ENCODE data around the gene FAM210B.
"Not testable (repeated sequence)": the region's sequence is repeated elsewhere in the genome, so short reads cannot be mapped to it uniquely, and the experiment has no call there.

The FAM210B gene

DNA sequence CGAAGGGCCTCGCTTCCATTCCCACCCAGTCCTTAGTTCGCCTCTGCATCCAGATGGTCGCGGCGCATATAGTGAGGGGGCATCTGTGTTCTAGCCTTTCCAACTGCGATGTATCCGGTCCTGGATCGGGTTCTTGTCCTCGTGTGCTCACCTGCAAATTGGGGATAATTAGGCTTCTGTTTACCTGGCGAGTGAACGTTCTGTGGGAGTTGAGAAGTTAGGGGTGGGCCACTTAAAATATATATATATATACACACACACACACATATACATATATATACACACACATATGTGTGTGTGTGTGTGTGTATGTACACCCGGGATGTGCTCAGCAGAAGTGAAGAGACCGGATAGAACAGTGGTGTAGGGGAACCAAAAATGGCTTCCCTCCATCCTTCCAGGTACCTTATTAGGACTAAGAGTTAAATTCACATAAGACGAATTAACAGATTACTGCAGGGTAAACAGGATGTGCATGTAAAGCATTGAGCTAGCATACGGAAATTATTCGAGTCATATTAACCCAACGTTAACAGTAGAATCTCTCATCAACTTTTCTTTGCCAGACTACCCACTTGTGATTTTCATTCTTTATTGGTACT, 34.2 kb downstream of the FAM210B start:
- no peak for DNase-seq (ENCODE audit: low spot score)

DNA sequence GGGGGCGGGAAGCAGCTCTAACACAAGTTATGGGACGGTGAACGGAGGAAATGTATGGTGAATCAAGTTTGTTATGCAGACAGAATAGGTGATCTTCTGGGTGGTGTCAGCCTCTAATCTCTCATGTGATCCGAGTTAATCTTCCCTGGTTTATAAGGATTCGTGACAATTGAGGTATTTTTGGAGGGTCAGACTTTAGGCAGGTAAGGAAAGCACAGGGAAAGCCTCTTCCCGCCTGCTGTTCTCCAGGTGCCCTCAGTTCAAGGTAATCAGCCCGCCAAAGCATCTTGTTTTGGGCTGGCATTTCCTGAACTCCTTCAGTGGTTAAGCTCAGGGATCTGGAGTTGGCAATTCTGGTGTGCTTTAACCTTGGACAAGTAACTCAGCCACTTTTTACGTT, 34.9 kb downstream of the FAM210B start:
- DNase-seq (ENCODE audit: low spot score) = no peak

- no peak for DNase-seq (ENCODE audit: low spot score)
Measured at GRCh38 chr20:56395166-56395565, 36.4 kb downstream of the FAM210B start.

DNA sequence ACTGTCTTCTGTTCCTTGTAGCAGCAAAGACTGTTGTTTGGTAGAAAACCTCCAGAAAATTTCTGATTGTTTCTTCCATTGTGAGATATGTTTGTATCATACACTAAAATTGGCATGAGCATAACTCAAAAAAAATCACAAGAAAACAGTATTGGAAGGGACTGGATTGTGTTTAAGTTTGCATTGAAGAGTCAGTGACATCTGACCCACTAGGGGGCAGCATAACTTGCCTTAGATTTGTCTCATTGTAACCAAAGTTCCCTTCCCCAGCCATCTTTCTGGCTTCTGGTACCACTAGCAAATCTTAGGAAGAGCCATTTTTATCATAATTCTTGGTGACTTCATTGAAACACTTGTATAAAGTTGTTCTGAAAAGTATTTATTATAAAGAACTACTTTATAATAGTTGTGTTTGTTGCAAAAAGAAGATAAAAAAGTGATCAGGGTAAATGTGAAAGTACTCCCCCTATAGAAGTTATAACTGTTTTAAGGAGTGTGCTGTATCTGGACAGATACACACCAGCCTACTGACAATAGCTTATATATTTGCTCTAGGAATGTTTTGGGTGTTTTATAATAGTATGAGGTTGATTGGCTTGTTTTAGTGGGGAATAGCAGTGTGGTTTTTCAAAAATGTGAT, 41.3 kb downstream of the FAM210B start:
- peak; percentile 42 for DNase-seq (ENCODE audit: low spot score)

DNA sequence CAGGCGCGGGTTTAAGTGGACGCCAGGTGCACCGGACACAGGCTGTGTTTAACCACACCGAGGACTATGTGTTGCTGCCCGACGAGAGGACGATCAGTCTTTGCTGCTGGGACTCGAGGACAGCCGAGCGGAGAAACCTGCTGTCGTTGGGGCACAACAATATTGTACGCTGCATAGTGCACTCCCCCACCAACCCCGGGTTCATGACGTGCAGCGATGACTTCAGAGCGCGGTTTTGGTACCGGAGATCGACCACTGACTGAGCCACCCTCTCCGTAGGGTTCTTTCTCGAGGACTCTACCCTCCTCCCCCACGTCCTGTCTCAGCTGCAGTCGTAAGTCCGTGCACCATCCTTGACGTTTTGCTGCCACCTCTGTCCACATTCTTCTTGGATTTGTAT, 44.7 kb downstream of the FAM210B start:
- no peak for DNase-seq (ENCODE audit: low spot score)

DNA sequence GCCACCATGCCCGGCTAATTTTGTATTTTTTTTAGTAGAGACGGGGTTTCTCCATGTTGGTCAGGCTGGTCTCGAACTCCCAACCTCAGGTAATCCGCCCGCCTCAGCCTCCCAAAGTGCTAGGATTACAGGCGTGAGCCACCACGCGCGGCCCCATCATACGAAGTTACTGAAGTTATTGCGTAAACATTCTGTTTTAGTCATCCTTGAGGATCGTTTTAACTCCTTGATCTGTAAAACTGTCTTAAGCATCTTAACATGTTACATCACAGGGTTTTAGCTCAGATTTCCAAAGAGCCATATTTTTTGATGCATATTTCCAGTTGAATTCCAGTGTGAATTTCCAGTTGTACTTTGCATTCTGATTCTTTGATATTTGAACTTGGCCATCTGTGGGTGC, 46.6 kb downstream of the FAM210B start:
- DNase-seq (ENCODE audit: low spot score) = not testable (repeated sequence)

DNA sequence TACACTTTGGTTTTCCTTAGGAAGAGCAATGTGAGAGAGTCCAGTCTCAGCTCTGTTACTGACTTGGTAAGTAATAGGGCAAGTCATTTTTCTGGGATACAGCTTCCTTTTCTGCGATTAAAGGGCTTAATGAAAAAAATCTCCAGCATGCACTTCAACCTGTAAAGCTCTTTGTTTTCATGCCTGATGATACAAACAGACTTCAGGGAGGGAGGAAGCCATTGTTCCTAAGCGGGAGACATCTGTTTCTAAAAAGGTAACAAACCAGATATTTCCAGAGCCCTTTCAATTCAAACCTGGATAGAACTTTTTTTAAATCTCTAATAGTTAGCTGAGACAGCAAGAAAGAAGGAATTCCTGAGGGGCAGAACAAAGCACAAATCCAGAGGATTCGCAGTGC, 48.1 kb downstream of the FAM210B start:
- DNase-seq (ENCODE audit: low spot score) = no peak

- no peak for DNase-seq (ENCODE audit: low spot score)
Measured at GRCh38 chr20:56409521-56409920, 50.7 kb downstream of the FAM210B start.

- no peak for DNase-seq (ENCODE audit: low spot score)
Measured at GRCh38 chr20:56409956-56410355, 51.2 kb downstream of the FAM210B start.

GRCh38 chr20:56411287-56411686, 52.5 kb downstream of the FAM210B start:
- DNase-seq (ENCODE audit: low spot score) = not testable (repeated sequence)

DNA sequence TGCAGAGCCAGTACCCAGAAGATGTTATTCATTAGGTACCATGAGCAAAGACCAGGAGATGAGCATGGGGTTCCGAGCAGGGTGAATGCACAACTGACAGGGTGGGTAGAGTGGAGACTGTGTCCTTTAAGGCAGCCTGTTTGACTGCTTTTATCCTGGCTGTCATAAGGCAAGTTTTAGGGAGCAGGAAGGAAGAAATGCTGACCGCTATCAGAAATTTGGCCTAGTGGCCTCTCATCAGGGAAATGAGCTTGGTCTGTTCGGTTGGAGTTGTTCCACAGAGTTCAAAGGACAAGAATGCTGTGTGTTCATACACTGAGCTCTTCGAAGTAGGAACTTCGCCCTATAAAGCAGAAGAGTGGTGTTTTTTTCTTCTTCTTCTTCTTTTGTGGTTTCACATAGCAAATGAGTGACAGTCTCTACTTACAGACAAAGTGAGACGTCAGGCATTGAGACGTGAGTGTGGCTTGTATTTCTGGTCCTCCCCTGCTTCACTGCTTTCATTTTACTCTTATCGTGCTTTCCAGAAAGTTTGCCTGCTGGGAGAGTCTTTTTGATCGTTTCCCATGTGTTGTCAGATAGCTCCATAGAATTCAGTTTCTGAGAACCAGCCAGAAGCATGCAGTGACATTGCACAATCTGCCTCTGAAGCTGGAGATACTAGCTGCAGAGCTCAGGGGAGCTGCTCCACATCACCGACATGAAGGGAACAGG, 53.1 kb downstream of the FAM210B start, which contains the start of gene CASS4:
Gene CASS4, plus strand, starts transcription at position 502 of the 714 bp plus-strand sequence. Its CDS starts 199 bp downstream, at position 701.
- peak; percentile 41 for DNase-seq (ENCODE audit: low spot score)

DNA sequence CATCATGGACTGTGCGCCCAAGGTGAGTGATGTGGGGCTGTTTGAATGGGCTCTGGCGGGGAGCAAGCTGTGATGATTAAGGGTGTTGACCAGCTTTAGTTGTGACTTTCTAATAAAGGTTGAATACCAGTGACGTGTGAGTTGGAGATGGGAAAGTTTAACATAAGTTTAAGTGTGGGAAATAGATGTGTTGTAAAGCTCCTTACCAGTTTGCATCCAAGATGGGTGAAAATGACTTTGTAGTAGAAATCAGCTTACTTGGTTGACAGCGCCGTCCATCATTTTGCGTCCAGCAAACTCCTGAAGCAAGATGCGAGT, 53.7 kb downstream of the FAM210B start:
- no peak for DNase-seq (ENCODE audit: low spot score)

DNA sequence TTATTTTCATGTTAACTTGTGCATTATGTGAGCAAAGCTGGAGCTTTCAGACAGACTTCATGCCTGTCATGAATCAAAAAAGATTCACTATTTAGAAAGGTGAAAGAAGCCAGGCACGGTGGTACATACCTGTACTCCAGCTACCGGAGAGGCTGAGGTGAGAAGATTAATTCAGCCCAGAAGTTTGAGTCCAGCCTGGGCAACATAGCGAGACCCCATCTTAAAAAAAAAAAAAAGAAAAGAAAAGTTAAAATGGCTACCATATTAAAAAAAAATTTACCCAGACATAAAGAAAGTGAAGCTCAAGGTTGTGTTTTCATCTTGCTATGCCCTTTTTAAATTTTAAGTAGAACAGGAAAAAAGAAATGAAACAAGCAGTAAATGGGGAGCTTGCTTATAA, 54.2 kb downstream of the FAM210B start:
- no peak for DNase-seq (ENCODE audit: low spot score)

GRCh38 chr20:56414842-56415765, 56.3 kb downstream of the FAM210B start:
- peak; percentile 28 for DNase-seq (ENCODE audit: low spot score)

DNA sequence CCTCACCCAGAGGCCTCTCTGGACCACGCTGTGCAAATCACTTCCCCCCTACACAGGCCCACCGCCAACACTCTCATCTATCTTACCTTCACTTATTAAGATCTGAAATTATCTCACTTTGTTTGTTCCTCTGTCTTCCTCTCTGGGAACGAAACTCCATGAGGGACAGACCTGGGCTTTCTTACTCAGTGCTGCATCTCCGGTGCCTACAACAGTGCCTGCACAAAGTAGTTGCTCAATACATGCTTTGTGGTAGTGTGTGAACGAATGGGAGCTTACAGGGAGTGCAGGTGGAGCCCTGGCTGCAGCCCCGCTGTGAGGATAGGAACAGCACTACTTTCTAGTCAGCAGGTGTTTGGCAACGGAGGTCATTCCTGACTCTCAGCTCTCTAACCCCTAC, 58.6 kb downstream of the FAM210B start:
- no peak for DNase-seq (ENCODE audit: low spot score)

GRCh38 chr20:56417911-56418310, 59.1 kb downstream of the FAM210B start:
- no peak for DNase-seq (ENCODE audit: low spot score)

Measured in AG08396 (cell line).